AG08395 (cell line): ENCODE data around the gene PANX1.
"Not testable (repeated sequence)": the region's sequence is repeated elsewhere in the genome, so short reads cannot be mapped to it uniquely, and the experiment has no call there.

Experiments used
- DNase-seq: peaks from one replicate; pipeline ENCODE4 v3.0.0; 2012; ENCODE audit warnings: mixed read lengths, low spot score

PANX1 gene

DNA sequence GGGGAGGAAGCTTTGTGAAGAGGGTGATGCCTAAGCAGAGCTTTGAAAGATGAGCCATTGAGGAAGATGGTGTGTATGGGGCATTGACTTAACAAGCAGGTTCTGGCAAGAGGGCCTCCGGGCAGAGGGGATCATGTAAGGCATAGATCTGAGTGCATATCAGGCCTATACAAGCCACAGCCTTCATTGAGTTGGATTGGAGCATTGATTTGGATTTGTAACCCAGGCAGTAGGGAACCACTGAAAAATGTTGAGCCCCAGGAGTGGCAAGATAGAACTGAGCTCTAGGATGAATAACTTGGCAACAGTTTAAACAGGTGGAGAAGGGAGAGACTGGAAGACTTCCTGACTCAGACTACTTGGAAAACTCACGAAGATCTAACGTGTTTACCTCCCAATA is 21.4 kb downstream of the PANX1 start:
- no peak for DNase-seq

- DNase-seq: no peak
Observed at GRCh38 chr11:94150704-94151685, 22.4 kb downstream of the PANX1 start.

- peak; percentile 90 for DNase-seq
Observed at GRCh38 chr11:94151903-94152677, 23.4 kb downstream of the PANX1 start.

- no peak for DNase-seq
Observed at GRCh38 chr11:94152678-94153065, 24.0 kb downstream of the PANX1 start.

DNA sequence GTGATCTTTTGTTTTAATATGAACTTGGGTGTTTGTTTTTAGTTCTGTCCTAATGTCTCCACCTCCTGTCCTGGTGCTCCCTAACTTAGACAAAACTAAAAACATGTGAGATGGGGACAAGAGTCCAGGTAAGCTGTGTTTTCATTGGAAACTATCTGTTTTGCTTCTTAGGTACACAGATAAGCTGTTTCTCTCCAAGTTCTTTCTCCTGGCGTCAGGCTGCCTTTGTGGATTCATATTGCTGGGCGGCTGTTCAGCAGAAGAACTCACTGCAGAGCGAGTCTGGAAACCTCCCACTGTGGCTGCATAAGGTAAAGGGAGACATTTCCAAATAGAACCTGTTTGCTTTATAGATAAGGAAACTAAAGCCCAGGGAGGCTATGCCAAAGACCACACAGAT is 24.7 kb downstream of the PANX1 start:
- no peak for DNase-seq

- no peak for DNase-seq
Observed at GRCh38 chr11:94154095-94154856, 25.6 kb downstream of the PANX1 start.

- not testable (repeated sequence) for DNase-seq
Observed at GRCh38 chr11:94157339-94157738, 28.7 kb downstream of the PANX1 start.

- no peak for DNase-seq
Observed at GRCh38 chr11:94168882-94169281, 40.2 kb downstream of the PANX1 start.

- DNase-seq: no peak
Observed at GRCh38 chr11:94169516-94169915, 40.9 kb downstream of the PANX1 start.

DNA sequence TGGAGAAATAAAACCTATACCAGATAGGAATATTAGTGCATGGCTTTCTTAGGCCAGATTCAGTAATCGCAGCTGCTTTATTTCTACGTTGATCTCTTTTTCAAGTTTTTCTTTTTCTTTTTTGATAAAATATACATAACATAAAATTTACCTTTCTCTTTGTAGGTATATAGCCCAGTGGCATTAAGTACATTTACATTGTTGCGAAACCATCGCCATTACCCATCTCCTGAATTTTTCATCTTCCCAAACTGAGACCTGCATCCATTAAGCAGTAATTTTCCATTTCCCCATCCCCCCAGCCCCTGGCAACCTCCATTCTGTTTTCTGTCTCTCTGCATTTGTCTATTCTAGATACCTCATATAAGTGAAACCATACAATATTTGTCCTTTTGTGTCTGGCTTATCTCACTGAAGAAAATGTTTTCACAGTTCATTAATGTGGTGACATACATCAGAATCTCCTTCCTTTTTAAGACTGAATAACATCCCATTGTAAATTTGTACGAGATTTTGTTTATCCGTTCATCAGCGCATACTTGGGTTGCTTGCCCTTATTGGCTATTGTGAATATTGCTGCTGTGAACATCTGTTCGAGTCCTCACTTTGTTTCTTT is 41.4 kb downstream of the PANX1 start:
- no peak for DNase-seq

DNA sequence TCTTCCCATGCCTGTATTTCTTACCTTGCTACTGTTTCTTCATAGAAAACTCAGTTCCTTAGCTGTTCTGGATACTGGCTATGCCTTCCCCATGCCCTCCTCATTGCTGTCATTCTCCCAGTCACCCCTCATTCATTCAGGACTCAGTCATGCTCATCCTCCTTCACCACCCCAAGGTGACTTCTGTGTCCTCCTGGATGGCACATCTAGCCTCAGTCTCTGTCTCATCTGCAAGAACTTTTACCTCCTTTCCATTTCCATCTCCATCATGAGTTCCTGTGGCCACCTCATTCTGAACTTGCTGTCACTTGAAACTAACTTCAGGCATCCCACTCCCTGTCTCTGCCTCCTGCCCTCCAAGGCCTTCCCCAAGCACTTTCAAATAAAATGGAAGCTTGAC is 42.3 kb downstream of the PANX1 start:
- DNase-seq: no peak

GRCh38 chr11:94171693-94172440 is 43.2 kb downstream of the PANX1 start:
- peak; percentile 79 for DNase-seq

DNA sequence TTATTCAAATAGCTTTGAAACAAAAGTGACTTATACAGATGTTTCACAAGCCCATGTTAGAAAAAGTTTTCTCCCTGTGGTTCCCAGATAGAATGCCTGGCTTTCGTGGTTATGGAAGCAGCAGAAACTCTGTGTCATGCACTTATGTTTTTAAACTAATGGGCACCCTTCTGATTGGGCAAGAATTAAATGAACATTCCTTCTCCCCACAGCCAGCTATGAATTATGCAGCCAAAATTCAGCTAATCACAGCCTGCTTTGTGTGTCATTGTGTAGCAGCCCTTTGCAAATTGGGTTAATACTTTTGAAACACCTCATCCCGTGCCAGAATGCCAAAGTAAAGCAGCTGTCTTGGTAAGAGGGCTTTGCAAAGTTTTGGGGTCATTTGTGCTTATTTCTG is 46.9 kb downstream of the PANX1 start:
- DNase-seq: peak; percentile 92

DNA sequence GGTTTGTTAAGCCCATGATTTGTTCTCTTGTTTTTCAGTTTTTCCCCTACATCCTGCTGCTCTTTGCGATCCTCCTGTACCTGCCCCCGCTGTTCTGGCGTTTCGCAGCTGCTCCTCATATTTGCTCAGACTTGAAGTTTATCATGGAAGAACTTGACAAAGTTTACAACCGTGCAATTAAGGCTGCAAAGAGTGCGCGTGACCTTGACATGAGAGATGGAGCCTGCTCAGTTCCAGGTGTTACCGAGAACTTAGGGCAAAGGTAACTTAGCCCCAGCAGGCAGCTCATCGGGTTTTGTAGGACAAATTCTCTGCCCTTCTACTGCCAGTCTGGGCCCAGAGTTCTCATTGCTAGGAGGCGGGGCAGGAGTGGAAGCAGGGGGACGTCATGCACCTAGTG is 49.7 kb downstream of the PANX1 start:
- no peak for DNase-seq

DNA sequence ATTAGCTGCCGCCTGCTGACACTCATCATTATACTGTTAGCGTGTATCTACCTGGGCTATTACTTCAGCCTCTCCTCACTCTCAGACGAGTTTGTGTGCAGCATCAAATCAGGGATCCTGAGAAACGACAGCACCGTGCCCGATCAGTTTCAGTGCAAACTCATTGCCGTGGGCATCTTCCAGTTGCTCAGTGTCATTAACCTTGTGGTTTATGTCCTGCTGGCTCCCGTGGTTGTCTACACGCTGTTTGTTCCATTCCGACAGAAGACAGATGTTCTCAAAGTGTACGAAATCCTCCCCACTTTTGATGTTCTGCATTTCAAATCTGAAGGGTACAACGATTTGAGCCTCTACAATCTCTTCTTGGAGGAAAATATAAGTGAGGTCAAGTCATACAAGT is 51.1 kb downstream of the PANX1 start:
- no peak for DNase-seq

GRCh38 chr11:94181526-94181925 is 52.9 kb downstream of the PANX1 start:
- no peak for DNase-seq

GRCh38 chr11:94181943-94182342 is 53.3 kb downstream of the PANX1 start:
- DNase-seq: no peak

GRCh38 chr11:94183251-94183885 is 54.7 kb downstream of the PANX1 start:
- DNase-seq: no peak

- peak; percentile 30 for DNase-seq
Observed at GRCh38 chr11:94183886-94184264, 55.2 kb downstream of the PANX1 start.

- no peak for DNase-seq
Observed at GRCh38 chr11:94184362-94184761, 55.7 kb downstream of the PANX1 start.

DNA sequence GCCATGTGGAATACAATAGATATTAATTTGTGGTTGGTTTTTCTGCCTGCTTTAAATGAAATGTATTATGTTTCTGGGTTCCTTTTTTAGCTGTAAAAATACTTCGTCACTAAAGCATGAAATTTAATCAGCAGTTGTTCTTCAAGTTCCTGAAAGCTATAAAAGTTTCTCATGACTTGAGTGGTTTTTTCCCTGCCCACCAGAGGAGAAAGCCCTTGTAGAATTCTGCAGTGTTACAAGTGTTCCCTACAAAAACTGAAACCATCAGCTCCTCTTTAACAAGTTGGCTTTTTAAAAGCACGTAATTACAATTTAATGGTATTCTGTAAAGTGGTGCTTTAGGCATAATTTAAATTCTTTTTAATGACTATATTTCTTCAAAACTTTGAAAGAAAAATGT is 56.2 kb downstream of the PANX1 start:
- DNase-seq: no peak
